PC-9 (cell line): Measurements from ENCODE around the gene STAB2. TPM values are rescaled to one million over a fixed set of nuclear protein-coding genes. Genes with fewer than 3 reads are reported as not detected.
A peak's percentile ranks its signal among the peaks of the same experiment; 100 is the strongest.
"Not testable (repeated sequence)": the region's sequence is repeated elsewhere in the genome, so short reads cannot be mapped to it uniquely, and the experiment has no call there.

Experiments
- BruUV-seq: library from RNA; stranded (reverse); fragments of 400-500 nt; replicated peaks from 2 replicates; lab custom pipeline; 2021; lab: Mats Ljungman, UMichigan
- CTCF ChIA-PET: fragments of 300-600 bp; sonication (Branson Sonifier 250); formaldehyde crosslinking; loops from one replicate; lab custom pipeline; 2022; ENCODE audit warnings: antibody characterized with exemption; lab: Charles Lee
- POLR2A ChIA-PET: fragments of 300-600 bp; sonication (Branson Sonifier 250); formaldehyde crosslinking; loops from one replicate; lab custom pipeline; 2022; ENCODE audit warnings: antibody characterized with exemption; ENCODE audit not compliant: unreplicated experiment; lab: Charles Lee
- DNase-seq, 2 experiments: peaks; one replicate each; pipeline versions ENCODE4 v3.0.0 to v3.0.0-alpha.2; 2015 to 2022; ENCODE audit warnings: mixed read lengths in 1 of 2
- H2AFZ ChIP-seq: fragments of 200-600 bp; sonication (generic); 2 replicates; pipeline ENCODE4 v1.8.1; 2017; ENCODE audit warnings: antibody characterized with exemption
- H3F3A ChIP-seq: fragments of 200-600 bp; sonication (generic); 2 replicates; pipeline ENCODE4 v1.8.1; 2017; ENCODE audit warnings: antibody characterized with exemption, mild to moderate bottlenecking, low read depth; ENCODE audit not compliant: insufficient read depth
- H3K27ac ChIP-seq: fragments of 200-600 bp; sonication (generic); 2 replicates; pipeline ENCODE4 v1.6.1; 2016; ENCODE audit warnings: mixed run types
- H3K27me3 ChIP-seq: fragments of 200-600 bp; sonication (generic); 2 replicates; pipeline ENCODE4 v1.6.1; 2016; ENCODE audit warnings: low read depth, mixed run types; ENCODE audit not compliant: insufficient read depth
- H3K36me3 ChIP-seq: fragments of 200-600 bp; sonication (generic); 2 replicates; pipeline ENCODE4 v1.6.1; 2016; ENCODE audit warnings: low read depth, mixed run types
- H3K4me1 ChIP-seq: fragments of 200-600 bp; sonication (generic); replicated peaks from 2 replicates; pipeline ENCODE4 v1.6.1; 2016; ENCODE audit warnings: mixed run types; ENCODE audit not compliant: insufficient read depth
- H3K4me2 ChIP-seq: fragments of 200-600 bp; sonication (generic); 2 replicates; pipeline ENCODE4 v1.6.1; 2017; ENCODE audit warnings: mixed run types
- H3K4me3 ChIP-seq: fragments of 200-600 bp; sonication (generic); 2 replicates; pipeline ENCODE4 v1.6.1; 2016; ENCODE audit warnings: mixed run types
- H3K79me2 ChIP-seq: fragments of 200-600 bp; sonication (generic); 2 replicates; pipeline ENCODE4 v1.6.1; 2017; ENCODE audit warnings: low read depth, mixed run types
- H3K9me2 ChIP-seq: fragments of 200-600 bp; sonication (generic); 2 replicates; pipeline ENCODE4 v1.8.1; 2017; ENCODE audit warnings: mild to moderate bottlenecking; ENCODE audit not compliant: insufficient read depth
- H3K9me3 ChIP-seq: fragments of 200-600 bp; sonication (generic); 2 replicates; pipeline ENCODE4 v1.8.1; 2016; ENCODE audit warnings: low read depth; ENCODE audit not compliant: insufficient read depth
- H4K20me1 ChIP-seq: fragments of 200-600 bp; sonication (generic); 2 replicates; pipeline ENCODE4 v1.8.1; 2017; ENCODE audit not compliant: insufficient read depth
- EZH2 ChIP-seq: fragments of 200-600 bp; sonication (generic); IDR thresholded peaks from 2 replicates; pipeline ENCODE4 v1.8.0; 2017; ENCODE audit warnings: antibody characterized with exemption, low read depth
- intact Hi-C: fragments of 100-400 bp; cut with micrococcal nuclease; formaldehyde crosslinking; loops from one replicate; pipeline ENCODE4 v1.10.0; 2022; ENCODE audit not compliant: unreplicated experiment
- total RNA-seq: library from RNA; stranded (reverse); gene quantifications from 2 replicates; pipeline ENCODE4 v1.2.3, GENCODE V29; 2021
- TF ChIP-seq, protein P1 (sequence below): fragments of 200-600 bp; sonication (generic); conservative IDR thresholded peaks from 2 replicates; pipeline ENCODE4 v1.6.1; 2017; ENCODE audit warnings: mixed run types, antibody characterized with exemption, mild to moderate bottlenecking, moderate library complexity

Gene STAB2
- total RNA-seq, 1 experiment from 2014 or later, result not detected

DNA sequence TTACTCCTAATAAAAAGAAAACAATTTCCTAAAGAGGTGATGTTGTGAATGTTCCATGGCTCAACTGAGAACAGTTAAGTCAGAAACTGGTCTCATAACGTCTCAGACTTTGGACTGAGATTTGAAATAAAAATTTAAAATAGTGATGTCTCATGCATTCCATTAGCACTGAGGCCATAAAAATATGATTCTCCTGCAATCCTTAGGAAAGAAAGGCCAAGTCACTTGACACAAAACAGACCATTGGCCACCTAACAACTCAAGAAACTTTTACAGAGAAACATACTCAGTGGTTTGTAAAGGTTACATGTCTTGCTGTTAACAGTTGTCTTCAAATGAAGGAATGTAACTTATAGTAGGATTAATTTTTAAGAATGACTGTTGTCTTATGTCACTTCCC is 58.1 kb downstream of the STAB2 start:
- H3K4me2 ChIP-seq, result no peak overlapping the region
- no peaks in the 10 kb centered on the region for H3K79me2 ChIP-seq
- no peak for DNase-seq
- no peaks in the 10 kb centered on the region for H4K20me1 ChIP-seq
- intact Hi-C loops, result no loop called here
- TF ChIP-seq EZH2, result no peak
- TF ChIP-seq, protein P1, sequence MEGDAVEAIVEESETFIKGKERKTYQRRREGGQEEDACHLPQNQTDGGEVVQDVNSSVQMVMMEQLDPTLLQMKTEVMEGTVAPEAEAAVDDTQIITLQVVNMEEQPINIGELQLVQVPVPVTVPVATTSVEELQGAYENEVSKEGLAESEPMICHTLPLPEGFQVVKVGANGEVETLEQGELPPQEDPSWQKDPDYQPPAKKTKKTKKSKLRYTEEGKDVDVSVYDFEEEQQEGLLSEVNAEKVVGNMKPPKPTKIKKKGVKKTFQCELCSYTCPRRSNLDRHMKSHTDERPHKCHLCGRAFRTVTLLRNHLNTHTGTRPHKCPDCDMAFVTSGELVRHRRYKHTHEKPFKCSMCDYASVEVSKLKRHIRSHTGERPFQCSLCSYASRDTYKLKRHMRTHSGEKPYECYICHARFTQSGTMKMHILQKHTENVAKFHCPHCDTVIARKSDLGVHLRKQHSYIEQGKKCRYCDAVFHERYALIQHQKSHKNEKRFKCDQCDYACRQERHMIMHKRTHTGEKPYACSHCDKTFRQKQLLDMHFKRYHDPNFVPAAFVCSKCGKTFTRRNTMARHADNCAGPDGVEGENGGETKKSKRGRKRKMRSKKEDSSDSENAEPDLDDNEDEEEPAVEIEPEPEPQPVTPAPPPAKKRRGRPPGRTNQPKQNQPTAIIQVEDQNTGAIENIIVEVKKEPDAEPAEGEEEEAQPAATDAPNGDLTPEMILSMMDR, result no peak
- no peaks in the 10 kb centered on the region for H3K9me3 ChIP-seq
- BruUV-seq, result no TSS peak
- no peak overlapping the region for H2AFZ ChIP-seq
- no peaks in the 10 kb centered on the region for H3F3A ChIP-seq
- ChIA-PET POLR2A (no interaction called here), CTCF (no interaction called here)
- no peak overlapping the region for H3K4me3 ChIP-seq
- H3K36me3 ChIP-seq, result no peaks in the 10 kb centered on the region
- H3K27me3 ChIP-seq, result peaks cover 8% of the 10 kb centered on the region
- no peaks in the 10 kb centered on the region for H3K4me1 ChIP-seq
- H3K9me2 ChIP-seq, result no peaks in the 10 kb centered on the region
- no peak overlapping the region for H3K27ac ChIP-seq

DNA sequence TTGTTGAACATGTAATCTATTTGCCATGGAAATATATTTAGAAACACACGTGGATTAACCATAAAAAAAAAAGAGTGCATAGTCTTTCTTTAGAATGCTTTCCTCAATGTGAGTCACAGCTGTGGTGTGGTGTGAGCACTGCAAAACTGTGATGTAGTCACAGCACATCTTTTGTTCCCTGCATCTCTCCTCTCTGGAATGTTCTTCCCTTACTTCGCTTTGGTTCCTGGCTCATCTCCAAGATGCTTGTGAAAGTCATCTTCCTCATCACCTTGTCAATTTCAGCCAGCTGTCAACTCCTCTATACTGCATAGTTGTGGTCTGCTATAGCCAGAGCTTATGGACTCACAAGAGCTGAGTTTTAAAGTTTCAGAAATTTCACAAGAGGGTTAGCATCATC is 60.2 kb downstream of the STAB2 start:
- Histone ChIP-seq H3K27me3 (peaks cover 10% of the 10 kb centered on the region), H3K4me2 (no peak overlapping the region), H3F3A (no peaks in the 10 kb centered on the region), H3K4me3 (no peak overlapping the region), H3K36me3 (no peaks in the 10 kb centered on the region), H4K20me1 (no peaks in the 10 kb centered on the region), H3K79me2 (no peaks in the 10 kb centered on the region), H3K9me3 (no peaks in the 10 kb centered on the region), H3K27ac (no peak overlapping the region), H2AFZ (no peak overlapping the region), H3K4me1 (no peaks in the 10 kb centered on the region), H3K9me2 (no peaks in the 10 kb centered on the region)
- intact Hi-C loops, result no loop called here
- ChIA-PET POLR2A (no interaction called here), CTCF (no interaction called here)
- DNase-seq, result peak; percentile 3 to 38
- BruUV-seq, result no TSS peak
- TF ChIP-seq EZH2, result no peak

DNA sequence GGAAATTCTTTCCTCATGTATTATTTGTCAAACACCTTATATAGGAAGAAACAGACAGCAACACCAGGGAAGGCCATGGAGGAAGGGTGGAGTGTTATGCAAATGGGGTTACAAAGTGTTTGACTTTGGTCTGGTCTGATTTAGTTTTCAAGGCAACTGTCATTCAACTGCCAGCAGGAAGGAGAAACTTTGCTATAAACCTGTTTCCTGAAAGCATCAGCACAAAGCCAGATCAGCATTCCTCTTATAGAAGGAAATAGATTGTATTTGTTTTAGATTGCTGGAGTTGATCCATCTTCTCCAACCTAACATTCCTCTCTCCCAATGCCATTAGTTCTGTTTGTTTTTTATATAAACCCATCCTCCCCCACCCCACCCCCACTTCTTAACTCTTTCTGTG is 65.7 kb downstream of the STAB2 start:
- intact Hi-C loops, result no loop called here

DNA sequence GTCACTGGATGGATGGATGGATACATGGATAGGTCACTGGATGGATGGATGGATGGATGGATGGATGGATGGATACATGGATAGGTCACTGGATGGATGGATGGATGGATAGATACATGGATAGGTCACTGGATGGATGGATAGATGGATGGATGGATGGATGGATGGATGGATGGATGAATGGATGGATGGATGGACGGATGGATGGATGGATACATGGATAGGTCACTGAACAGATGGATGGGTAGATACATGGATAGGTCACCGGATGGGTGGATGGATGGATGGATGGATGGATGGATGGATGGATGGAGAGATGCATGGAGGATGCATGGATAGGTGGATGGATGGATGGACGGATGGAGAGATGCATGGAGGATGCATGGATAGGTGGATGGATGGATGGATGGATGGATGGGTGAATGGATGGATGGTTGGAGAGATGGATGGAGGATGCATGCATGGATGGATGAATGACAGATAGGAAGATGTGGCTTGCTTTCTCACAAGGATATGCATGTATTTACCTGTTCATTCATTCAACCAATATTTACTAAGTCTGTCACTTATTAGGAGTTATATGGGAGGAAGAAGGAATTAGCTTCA is 66.6 kb downstream of the STAB2 start:
- H3K4me2 ChIP-seq, H3K9me3 ChIP-seq, H3K9me2 ChIP-seq, H3K27ac ChIP-seq, BruUV-seq, H3K4me1 ChIP-seq, POLR2A ChIA-PET, H3K79me2 ChIP-seq, H2AFZ ChIP-seq, CTCF ChIA-PET, H3K4me3 ChIP-seq, DNase-seq, H4K20me1 ChIP-seq, intact Hi-C loops, H3K36me3 ChIP-seq, H3F3A ChIP-seq: not testable (repeated sequence)
- H3K27me3 ChIP-seq, result peaks cover 36% of the 10 kb centered on the region

More for the DNA sequence above, 65.7 kb downstream of the STAB2 start:
- no peaks in the 10 kb centered on the region for H3K9me2 ChIP-seq
- no peak overlapping the region for H3K4me2 ChIP-seq
- H3F3A ChIP-seq, result no peaks in the 10 kb centered on the region
- H3K79me2 ChIP-seq, result no peaks in the 10 kb centered on the region
- BruUV-seq, result no TSS peak
- H3K4me3 ChIP-seq, result no peak overlapping the region
- DNase-seq, result no peak
- no peak overlapping the region for H2AFZ ChIP-seq
- POLR2A ChIA-PET, result no interaction called here
- H3K9me3 ChIP-seq, result no peaks in the 10 kb centered on the region
- no peaks in the 10 kb centered on the region for H4K20me1 ChIP-seq
- CTCF ChIA-PET, result no interaction called here
- no peaks in the 10 kb centered on the region for H3K36me3 ChIP-seq
- H3K27ac ChIP-seq, result no peak overlapping the region
- TF ChIP-seq, protein P1, result no peak
- no peaks in the 10 kb centered on the region for H3K4me1 ChIP-seq
- H3K27me3 ChIP-seq, result peaks cover 28% of the 10 kb centered on the region
